SK-N-SH treated with all-trans-retinoic acid at 6 μM for 48 hours (cell line): ENCODE data around the gene DHDDS.

Experiments
- ATAC-seq: fragments of 200-7000 bp; cut with Tn5 transposase; 3 replicates; pipeline ENCODE4 v1.9.1; 2020; ENCODE audit warnings: mild to moderate bottlenecking, moderate library complexity
- ARNTL ChIP-seq: fragments of 450-650 bp; formaldehyde crosslinking; IDR thresholded peaks from 2 replicates; pipeline ENCODE4 v1.5.0; 2020; ENCODE audit warnings: low read depth, mild to moderate bottlenecking, moderate library complexity, borderline replicate concordance
- CSDC2 ChIP-seq: fragments of 250-450 bp; sonication (Bioruptor Pico); IDR thresholded peaks from 2 replicates; pipeline ENCODE4 v1.5.0; 2020; ENCODE audit warnings: mild to moderate bottlenecking, moderate library complexity
- ESRRG ChIP-seq: fragments of 250-450 bp; sonication (Bioruptor Pico); IDR thresholded peaks from 2 replicates; pipeline ENCODE4 v1.6.1; 2021; ENCODE audit warnings: mild to moderate bottlenecking
- GLIS3 ChIP-seq: fragments of 250-450 bp; sonication (Bioruptor Pico); IDR thresholded peaks from 2 replicates; pipeline ENCODE4 v1.5.0; 2020; ENCODE audit warnings: mild to moderate bottlenecking, moderate library complexity
- OSR1 ChIP-seq: fragments of 250-450 bp; sonication (Bioruptor Pico); IDR thresholded peaks from 2 replicates; pipeline ENCODE4 v1.8.0; 2022; ENCODE audit warnings: moderate library complexity, mild to moderate bottlenecking, inconsistent platforms
- PPARA ChIP-seq: fragments of 250-450 bp; sonication (Bioruptor Pico); IDR thresholded peaks from 2 replicates; pipeline ENCODE4 v1.5.0; 2020; ENCODE audit warnings: mild to moderate bottlenecking, borderline replicate concordance
- TCF4 ChIP-seq: fragments of 250-450 bp; sonication (Bioruptor Pico); IDR thresholded peaks from 2 replicates; pipeline ENCODE4 v1.8.0; 2021; ENCODE audit warnings: mild to moderate bottlenecking, moderate library complexity, borderline replicate concordance
- TOX ChIP-seq: fragments of 250-450 bp; sonication (Bioruptor Pico); IDR thresholded peaks from 2 replicates; pipeline ENCODE4 v1.8.0; 2021; ENCODE audit warnings: mild to moderate bottlenecking, moderate library complexity, borderline replicate concordance
- TSHZ2 ChIP-seq: fragments of 250-450 bp; sonication (Bioruptor Pico); IDR thresholded peaks from 2 replicates; pipeline ENCODE4 v1.5.0; 2020; ENCODE audit warnings: mild to moderate bottlenecking, moderate library complexity
- ZFP3 ChIP-seq: fragments of 250-450 bp; sonication (Bioruptor Pico); IDR thresholded peaks from 2 replicates; pipeline ENCODE4 v1.5.0; 2020; ENCODE audit warnings: mild to moderate bottlenecking, moderate library complexity
- ZFP30 ChIP-seq: fragments of 450-650 bp; formaldehyde crosslinking; IDR thresholded peaks from 2 replicates; pipeline ENCODE4 v1.5.0; 2022; ENCODE audit warnings: mild to moderate bottlenecking, moderate library complexity
- ZNF565 ChIP-seq: fragments of 450-650 bp; formaldehyde crosslinking; conservative IDR thresholded peaks from 2 replicates; pipeline ENCODE4 v1.5.0; 2020; ENCODE audit warnings: low read depth, mild to moderate bottlenecking, moderate library complexity
- ZNF70 ChIP-seq: fragments of 450-650 bp; formaldehyde crosslinking; IDR thresholded peaks from 2 replicates; pipeline ENCODE4 v1.5.0; 2020; ENCODE audit warnings: mild to moderate bottlenecking, moderate library complexity
- ZNF8 ChIP-seq: fragments of 450-650 bp; formaldehyde crosslinking; IDR thresholded peaks from 2 replicates; pipeline ENCODE4 v1.5.0; 2020; ENCODE audit warnings: mild to moderate bottlenecking, moderate library complexity
- TF ChIP-seq, protein P1 (sequence below): fragments of 250-450 bp; sonication (Bioruptor Pico); IDR thresholded peaks from 2 replicates; pipeline ENCODE4 v1.5.1; 2020; ENCODE audit warnings: low read depth, mild to moderate bottlenecking, moderate library complexity

The DHDDS gene

GRCh38 chr1:26472901-26473845, 41.1 kb downstream of the DHDDS start:
- peak; percentile 66 for ATAC-seq
- TF ChIP-seq TCF4, result no peak

- TF ChIP-seq TSHZ2 (CRISPR knock-in tag) (no peak), ZNF70 (no peak)
- no peak for ATAC-seq
These were observed 42.7 kb downstream of the DHDDS start for GRCh38 chr1:26474818-26475217.

- ATAC-seq, result no peak
- no peak for TF ChIP-seq GLIS3 (CRISPR knock-in tag)
- TF ChIP-seq ARNTL (CRISPR knock-in tag), result no peak
- no peak for TF ChIP-seq ZNF565 (CRISPR knock-in tag)
- no peak for TF ChIP-seq PPARA (CRISPR knock-in tag)
These were observed 43.9 kb downstream of the DHDDS start for GRCh38 chr1:26475989-26476388.

DNA sequence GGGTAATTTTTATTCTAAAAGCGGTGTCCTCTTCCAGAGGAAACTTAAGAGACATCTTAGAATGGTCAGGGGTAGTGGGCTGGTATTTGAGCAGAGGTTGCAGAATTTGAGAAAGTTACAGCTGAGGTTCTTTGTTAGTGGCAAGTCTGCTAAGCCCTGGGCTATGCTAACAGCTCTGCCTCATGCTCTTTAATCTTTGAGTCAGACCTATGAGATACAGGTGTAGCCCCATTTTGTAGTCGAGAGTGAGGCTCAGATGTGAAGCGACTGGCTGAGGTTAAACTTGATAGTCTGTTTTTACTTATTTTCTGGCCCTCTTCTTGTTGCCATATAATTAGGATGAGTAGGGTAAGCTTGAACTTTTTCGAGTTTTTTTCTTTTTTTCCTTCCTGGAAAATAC, 44.8 kb downstream of the DHDDS start:
- no peak for TF ChIP-seq PPARA (CRISPR knock-in tag)
- TF ChIP-seq OSR1 (CRISPR knock-in tag), result no peak
- no peak for TF ChIP-seq ZFP30
- no peak for TF ChIP-seq ARNTL (CRISPR knock-in tag)
- no peak for TF ChIP-seq TOX (CRISPR knock-in tag)
- no peak for TF ChIP-seq GLIS3 (CRISPR knock-in tag)
- no peak for TF ChIP-seq ZNF70
- no peak for TF ChIP-seq ZFP3
- TF ChIP-seq CSDC2 (CRISPR knock-in tag), result no peak
- no peak for TF ChIP-seq ESRRG (CRISPR knock-in tag)
- TF ChIP-seq, protein P1, sequence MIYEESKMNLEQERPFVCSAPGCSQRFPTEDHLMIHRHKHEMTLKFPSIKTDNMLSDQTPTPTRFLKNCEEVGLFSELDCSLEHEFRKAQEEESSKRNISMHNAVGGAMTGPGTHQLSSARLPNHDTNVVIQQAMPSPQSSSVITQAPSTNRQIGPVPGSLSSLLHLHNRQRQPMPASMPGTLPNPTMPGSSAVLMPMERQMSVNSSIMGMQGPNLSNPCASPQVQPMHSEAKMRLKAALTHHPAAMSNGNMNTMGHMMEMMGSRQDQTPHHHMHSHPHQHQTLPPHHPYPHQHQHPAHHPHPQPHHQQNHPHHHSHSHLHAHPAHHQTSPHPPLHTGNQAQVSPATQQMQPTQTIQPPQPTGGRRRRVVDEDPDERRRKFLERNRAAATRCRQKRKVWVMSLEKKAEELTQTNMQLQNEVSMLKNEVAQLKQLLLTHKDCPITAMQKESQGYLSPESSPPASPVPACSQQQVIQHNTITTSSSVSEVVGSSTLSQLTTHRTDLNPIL (CRISPR knock-in tag), result no peak
- no peak for ATAC-seq

GRCh38 chr1:26477446-26478152, 45.5 kb downstream of the DHDDS start:
- no peak for TF ChIP-seq CSDC2 (CRISPR knock-in tag)
- TF ChIP-seq, all 23 proteins: peak for 0
- peak; percentile 13 for ATAC-seq

- TF ChIP-seq ZNF8 (CRISPR knock-in tag) (no peak), PPARA (CRISPR knock-in tag) (no peak), TSHZ2 (CRISPR knock-in tag) (no peak)
- TF ChIP-seq, protein P1 (CRISPR knock-in tag), result 0 out of 2 replicates have a peak, but pooled peaks have one; percentile 10
- no peak for ATAC-seq
These were observed 46.0 kb downstream of the DHDDS start for GRCh38 chr1:26478159-26478558.
